H9 (cell line): ENCODE results near the gene PRDM8. TPM values are rescaled to one million over a fixed set of nuclear protein-coding genes. Genes with fewer than 3 reads are reported as not detected.

Experiments
- DNase-seq: peaks from one replicate; pipeline ENCODE4 v3.0.0-alpha.2; 2017
- H2AFZ ChIP-seq: one replicate; pipeline ENCODE4 v1.6.1; 2013; ENCODE audit warnings: mild to moderate bottlenecking, low read length, control low read depth, moderate library complexity
- H2AK5ac ChIP-seq: 2 replicates; pipeline ENCODE4 v1.6.1; 2013; ENCODE audit warnings: low read length, control low read depth, mixed read lengths; ENCODE audit not compliant: insufficient read length
- H2BK120ac ChIP-seq: one replicate; pipeline ENCODE4 v1.6.1; 2013; ENCODE audit warnings: low read depth, mild to moderate bottlenecking, low read length, control low read depth, inconsistent platforms; ENCODE audit not compliant: poor library complexity, severe bottlenecking
- H2BK12ac ChIP-seq: 2 replicates; pipeline ENCODE4 v1.6.1; 2013; ENCODE audit warnings: low read length, control low read depth, mixed read lengths, low read depth; ENCODE audit not compliant: insufficient read length
- H2BK15ac ChIP-seq: 2 replicates; pipeline ENCODE4 v1.6.1; 2013; ENCODE audit warnings: low read depth, low read length, control low read depth
- H2BK20ac ChIP-seq: one replicate; pipeline ENCODE4 v1.6.1; 2013; ENCODE audit warnings: low read depth, mild to moderate bottlenecking, low read length, control low read depth, inconsistent platforms; ENCODE audit not compliant: poor library complexity, severe bottlenecking
- H2BK5ac ChIP-seq: 2 replicates; pipeline ENCODE4 v1.6.1; 2013; ENCODE audit warnings: low read length, control low read depth, mixed read lengths; ENCODE audit not compliant: insufficient read length
- H3K14ac ChIP-seq: 2 replicates; pipeline ENCODE4 v1.6.1; 2013; ENCODE audit warnings: low read length, control low read depth; ENCODE audit not compliant: insufficient read depth
- H3K18ac ChIP-seq: 2 replicates; pipeline ENCODE4 v1.6.1; 2013; ENCODE audit warnings: low read depth, mild to moderate bottlenecking, mixed read lengths, low read length, control low read depth; ENCODE audit not compliant: insufficient read length
- H3K23ac ChIP-seq: 2 replicates; pipeline ENCODE4 v1.6.1; 2013; ENCODE audit warnings: low read length, control low read depth, mixed read lengths, low read depth; ENCODE audit not compliant: insufficient read length
- H3K23me2 ChIP-seq: 2 replicates; pipeline ENCODE4 v1.6.1; 2013; ENCODE audit warnings: low read depth, mild to moderate bottlenecking, mixed read lengths, low read length, control low read depth; ENCODE audit not compliant: insufficient read length, poor library complexity, severe bottlenecking
- H3K27ac ChIP-seq: 2 replicates; pipeline ENCODE4 v1.5.1; 2013; ENCODE audit warnings: low read length, control low read depth, mixed read lengths, low read depth; ENCODE audit not compliant: insufficient read length
- H3K27me3 ChIP-seq: 2 replicates; pipeline ENCODE4 v1.6.1; 2013; ENCODE audit warnings: low read length, control low read depth, inconsistent platforms; ENCODE audit not compliant: insufficient read depth
- H3K4ac ChIP-seq: 2 replicates; pipeline ENCODE4 v1.6.1; 2013; ENCODE audit warnings: low read depth, mild to moderate bottlenecking, control low read depth, inconsistent platforms, low read length, moderate library complexity
- H3K4me1 ChIP-seq: 2 replicates; pipeline ENCODE4 v1.6.1; 2013; ENCODE audit warnings: low read length, control low read depth, inconsistent platforms; ENCODE audit not compliant: insufficient read depth
- H3K4me2 ChIP-seq: 2 replicates; pipeline ENCODE4 v1.6.1; 2013; ENCODE audit warnings: low read length, control low read depth, mixed read lengths; ENCODE audit not compliant: insufficient read length, insufficient read depth
- H3K56ac ChIP-seq: 2 replicates; pipeline ENCODE4 v1.6.1; 2013; ENCODE audit warnings: low read depth, mild to moderate bottlenecking, mixed read lengths, low read length, control low read depth; ENCODE audit not compliant: insufficient read length
- H3K79me1 ChIP-seq: 2 replicates; pipeline ENCODE4 v1.6.1; 2013; ENCODE audit warnings: low read depth, mild to moderate bottlenecking, moderate library complexity, low read length, control low read depth, inconsistent platforms; ENCODE audit not compliant: insufficient read depth, poor library complexity, severe bottlenecking
- H3K79me2 ChIP-seq: 2 replicates; pipeline ENCODE4 v1.6.1; 2013; ENCODE audit warnings: low read length, control low read depth, inconsistent platforms; ENCODE audit not compliant: insufficient read depth
- H3K9ac ChIP-seq: 2 replicates; pipeline ENCODE4 v1.6.1; 2013; ENCODE audit warnings: low read length, control low read depth, mixed read lengths; ENCODE audit not compliant: insufficient read length; ENCODE audit errors: extremely low read depth
- H3K9me3 ChIP-seq: one replicate; pipeline ENCODE4 v1.6.1; 2013; ENCODE audit warnings: low read depth, low read length, inconsistent platforms; ENCODE audit not compliant: control insufficient read depth
- H3T11ph ChIP-seq: one replicate; pipeline ENCODE4 v1.6.1; 2013; ENCODE audit warnings: mild to moderate bottlenecking, low read length, control low read depth, inconsistent platforms
- H4K20me1 ChIP-seq: one replicate; pipeline ENCODE4 v1.6.1; 2013; ENCODE audit not compliant: control insufficient read depth, insufficient read length, insufficient read depth
- H4K5ac ChIP-seq: 2 replicates; pipeline ENCODE4 v1.6.1; 2013; ENCODE audit warnings: low read depth, mild to moderate bottlenecking, mixed read lengths, low read length, control low read depth; ENCODE audit not compliant: insufficient read length
- H4K8ac ChIP-seq: replicated peaks from 2 replicates; pipeline ENCODE4 v1.6.1; 2013; ENCODE audit warnings: low read length, control low read depth, mixed read lengths, low read depth; ENCODE audit not compliant: insufficient read length
- H4K91ac ChIP-seq: 2 replicates; pipeline ENCODE4 v1.6.1; 2013; ENCODE audit warnings: low read depth, mild to moderate bottlenecking, moderate library complexity, mixed read lengths, low read length, control low read depth; ENCODE audit not compliant: insufficient read length
- H3K27ac Mint-ChIP-seq, 3 experiments: 2 replicates in 2 of 3; 3 replicates in 1 of 3; pipeline ENCODE4 v1.8.0; 2020 to 2021; ENCODE audit warnings: mixed read lengths in 3 of 3, mild to moderate bottlenecking in 1 of 3, moderate library complexity in 1 of 3
- H3K27me3 Mint-ChIP-seq: 2 replicates; pipeline ENCODE4 v1.8.0; 2021; ENCODE audit warnings: low read depth, mild to moderate bottlenecking, moderate library complexity, mixed read lengths
- H3K36me3 Mint-ChIP-seq, 3 experiments: 2 replicates in 2 of 3; 3 replicates in 1 of 3; pipeline ENCODE4 v1.8.0; 2020 to 2021; ENCODE audit warnings: low read depth in 3 of 3, mixed read lengths in 3 of 3; ENCODE audit not compliant: insufficient read depth in 1 of 3
- H3K4me1 Mint-ChIP-seq, 2 experiments: 2 replicates each; pipeline ENCODE4 v1.8.0; 2020; ENCODE audit warnings: mixed read lengths in 2 of 2
- H3K4me3 Mint-ChIP-seq, 2 experiments: 2 replicates in 1 of 2; 3 replicates in 1 of 2; pipeline ENCODE4 v1.8.0; 2020 to 2021; ENCODE audit warnings: mild to moderate bottlenecking in 2 of 2, mixed read lengths in 2 of 2, moderate library complexity in 1 of 2
- H3K9me3 Mint-ChIP-seq, 2 experiments: 2 replicates in 1 of 2; 3 replicates in 1 of 2; pipeline ENCODE4 v1.8.0; 2020; ENCODE audit warnings: mild to moderate bottlenecking in 2 of 2, mixed read lengths in 2 of 2, moderate library complexity in 1 of 2
- total RNA-seq: library from RNA; stranded (reverse); gene quantifications from 2 replicates; pipeline ENCODE4 v1.2.1, GENCODE V29; 2021
- TF ChIP-seq, protein P1 (sequence below): fragments of 200-600 bp; sonication (generic); conservative IDR thresholded peaks from 3 replicates; pipeline ENCODE4 v1.8.0; 2021; ENCODE audit warnings: antibody characterized with exemption, mild to moderate bottlenecking

The PRDM8 gene
- total RNA-seq, 1 experiment from 2014 or later = not detected

DNA sequence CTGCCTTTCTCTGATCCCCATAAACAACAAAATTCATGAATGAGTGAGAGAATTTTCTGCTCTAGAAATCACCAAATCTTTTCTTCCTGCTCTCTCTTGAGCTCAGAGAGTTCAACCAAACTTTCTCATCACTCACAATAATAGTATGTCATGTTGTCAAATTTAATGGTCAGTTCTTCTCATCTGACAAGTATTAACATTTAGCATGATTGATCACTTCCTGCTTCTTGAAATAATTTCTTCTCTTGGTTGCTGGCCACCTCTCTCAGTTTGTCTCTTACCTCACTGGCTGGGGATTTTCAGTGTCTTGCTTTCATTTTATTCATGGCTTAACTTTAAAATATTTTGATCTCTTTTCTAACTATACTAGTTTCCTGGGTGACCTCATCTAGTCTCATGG lies 43.7 kb downstream of the PRDM8 start:
- Histone ChIP-seq H3K23ac (no peak overlapping the region), H2BK120ac (no peak overlapping the region), H4K5ac (no peak overlapping the region), H2AFZ (no peak overlapping the region), H3K9me3 (no peaks in the 10 kb centered on the region), H2BK20ac (no peak overlapping the region), H3K14ac (no peak overlapping the region), H2BK15ac (no peak overlapping the region), H3K27ac (no peak overlapping the region), H3K56ac (no peak overlapping the region), H4K20me1 (no peaks in the 10 kb centered on the region), H4K91ac (no peak overlapping the region), H3T11ph (no peak overlapping the region), H2BK5ac (no peak overlapping the region), H4K8ac (no peak overlapping the region), H3K4ac (no peak overlapping the region), H3K23me2 (no peaks in the 10 kb centered on the region), H3K4me2 (no peak overlapping the region), H2AK5ac (no peak overlapping the region), H3K79me1 (no peaks in the 10 kb centered on the region), H3K27me3 (no peaks in the 10 kb centered on the region; the same call in 1 of the 2 replicates), H3K4me1 (no peaks in the 10 kb centered on the region), H3K18ac (no peak overlapping the region), H3K79me2 (no peaks in the 10 kb centered on the region), H3K9ac (no peak overlapping the region), H2BK12ac (no peak overlapping the region)
- TF ChIP-seq, protein P1, sequence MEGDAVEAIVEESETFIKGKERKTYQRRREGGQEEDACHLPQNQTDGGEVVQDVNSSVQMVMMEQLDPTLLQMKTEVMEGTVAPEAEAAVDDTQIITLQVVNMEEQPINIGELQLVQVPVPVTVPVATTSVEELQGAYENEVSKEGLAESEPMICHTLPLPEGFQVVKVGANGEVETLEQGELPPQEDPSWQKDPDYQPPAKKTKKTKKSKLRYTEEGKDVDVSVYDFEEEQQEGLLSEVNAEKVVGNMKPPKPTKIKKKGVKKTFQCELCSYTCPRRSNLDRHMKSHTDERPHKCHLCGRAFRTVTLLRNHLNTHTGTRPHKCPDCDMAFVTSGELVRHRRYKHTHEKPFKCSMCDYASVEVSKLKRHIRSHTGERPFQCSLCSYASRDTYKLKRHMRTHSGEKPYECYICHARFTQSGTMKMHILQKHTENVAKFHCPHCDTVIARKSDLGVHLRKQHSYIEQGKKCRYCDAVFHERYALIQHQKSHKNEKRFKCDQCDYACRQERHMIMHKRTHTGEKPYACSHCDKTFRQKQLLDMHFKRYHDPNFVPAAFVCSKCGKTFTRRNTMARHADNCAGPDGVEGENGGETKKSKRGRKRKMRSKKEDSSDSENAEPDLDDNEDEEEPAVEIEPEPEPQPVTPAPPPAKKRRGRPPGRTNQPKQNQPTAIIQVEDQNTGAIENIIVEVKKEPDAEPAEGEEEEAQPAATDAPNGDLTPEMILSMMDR = no peak
- Mint-ChIP-seq H3K4me3 (no peak overlapping the region), H3K27me3 (peaks cover 19% of the 10 kb centered on the region), H3K4me1 (no peaks in the 10 kb centered on the region), H3K27ac (no peak overlapping the region), H3K36me3 (no peaks in the 10 kb centered on the region), H3K9me3 (no peaks in the 10 kb centered on the region)
- DNase-seq = no peak
